Brain pericyte (primary cell): ENCODE measurements around the gene NT5C3A.
"Not testable (repeated sequence)": the region's sequence is repeated elsewhere in the genome, so short reads cannot be mapped to it uniquely, and the experiment has no call there.

Experiments
- DNase-seq: peaks from one replicate; pipeline ENCODE4 v3.0.0-alpha.2; 2012; ENCODE audit warnings: low read depth, low spot score

Gene NT5C3A

DNA sequence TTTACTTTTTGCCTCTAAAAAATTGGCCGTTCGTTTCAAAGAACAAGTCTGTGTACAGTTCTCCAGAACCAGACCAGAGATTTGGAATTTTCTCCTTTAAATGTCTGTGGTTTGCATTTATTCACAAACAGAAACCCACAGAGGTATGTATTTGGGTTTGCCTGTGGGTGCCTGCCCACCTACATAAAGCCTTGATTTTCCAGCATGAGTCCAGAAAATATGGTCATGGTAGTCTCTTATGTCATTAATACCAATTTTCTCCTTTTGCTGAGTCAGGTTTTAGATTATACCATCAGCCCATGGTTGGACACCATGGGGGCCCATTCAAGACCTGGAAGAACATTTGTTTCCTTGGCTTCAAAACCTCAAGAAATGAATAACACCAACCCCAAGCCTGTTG is 82.7 kb downstream of the NT5C3A start:
- DNase-seq = not testable (repeated sequence)

- not testable (repeated sequence) for DNase-seq
These were observed 83.3 kb downstream of the NT5C3A start for GRCh38 chr7:32979246-32979645.

- DNase-seq = not testable (repeated sequence)
These were observed 85.4 kb downstream of the NT5C3A start for GRCh38 chr7:32977159-32977558.

DNA sequence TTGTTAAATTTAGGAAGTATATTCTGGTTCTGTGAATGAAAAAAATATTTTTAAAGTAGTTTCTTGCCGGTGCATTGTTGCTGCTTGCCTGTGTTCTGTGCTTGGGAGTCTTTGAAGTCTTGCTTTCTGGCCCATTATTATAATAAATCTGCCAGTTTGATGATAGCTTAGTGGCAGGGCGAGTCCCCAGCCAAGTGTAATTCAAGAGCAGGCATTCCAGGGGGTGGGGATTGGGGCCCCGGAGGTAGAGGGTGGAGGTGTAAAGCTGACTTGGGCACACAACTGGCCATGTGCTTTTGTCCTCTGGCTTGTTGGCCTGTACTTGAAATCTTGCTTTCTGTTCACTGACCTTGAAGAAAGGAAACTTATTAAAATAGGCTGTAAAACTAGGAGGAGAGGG is 90.6 kb downstream of the NT5C3A start:
- DNase-seq = not testable (repeated sequence)

GRCh38 chr7:32967268-32967582 is 95.4 kb downstream of the NT5C3A start:
- DNase-seq = not testable (repeated sequence)

GRCh38 chr7:32966489-32967267 is 95.9 kb downstream of the NT5C3A start:
- DNase-seq = not testable (repeated sequence)

DNA sequence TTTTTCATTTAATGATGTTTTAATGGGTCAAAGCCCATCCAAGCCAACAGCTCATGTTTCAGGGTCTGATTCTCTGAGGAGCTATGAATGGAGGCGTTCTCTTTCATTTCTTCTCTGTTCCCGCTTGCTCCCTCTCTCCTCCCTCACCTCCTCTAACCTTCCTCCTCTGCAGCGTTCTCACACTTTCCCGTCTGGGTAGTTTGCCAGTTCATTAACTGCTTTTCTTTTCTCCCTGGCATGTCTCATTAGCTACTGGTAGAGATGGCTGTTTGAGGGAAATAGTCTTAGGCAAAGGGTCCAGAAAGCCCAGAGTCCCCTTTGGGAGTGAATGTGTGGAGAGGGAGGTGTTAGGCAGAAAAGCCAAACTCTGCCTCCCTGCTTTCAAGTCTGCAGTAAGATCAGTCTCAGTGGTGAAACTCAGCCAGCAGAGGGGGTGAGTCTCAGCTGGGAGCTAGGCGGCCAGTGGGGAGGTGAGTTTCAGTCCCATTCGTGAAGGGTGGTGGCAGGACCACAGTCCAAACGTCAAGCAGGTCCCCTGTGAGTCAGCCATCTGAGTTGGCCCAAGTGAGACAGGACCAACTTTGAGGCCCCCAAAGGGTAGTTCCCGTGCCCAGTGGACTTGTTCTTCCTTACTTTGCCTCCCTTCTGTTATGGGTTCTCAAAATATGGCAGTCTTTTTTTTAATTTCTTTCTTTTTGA is 98.0 kb downstream of the NT5C3A start:
- DNase-seq = not testable (repeated sequence)
